ENCODE measurements around the gene PLSCR1. TPM values are rescaled to one million over a fixed set of nuclear protein-coding genes. Genes with fewer than 3 reads are reported as not detected.

Gene PLSCR1, protein sequence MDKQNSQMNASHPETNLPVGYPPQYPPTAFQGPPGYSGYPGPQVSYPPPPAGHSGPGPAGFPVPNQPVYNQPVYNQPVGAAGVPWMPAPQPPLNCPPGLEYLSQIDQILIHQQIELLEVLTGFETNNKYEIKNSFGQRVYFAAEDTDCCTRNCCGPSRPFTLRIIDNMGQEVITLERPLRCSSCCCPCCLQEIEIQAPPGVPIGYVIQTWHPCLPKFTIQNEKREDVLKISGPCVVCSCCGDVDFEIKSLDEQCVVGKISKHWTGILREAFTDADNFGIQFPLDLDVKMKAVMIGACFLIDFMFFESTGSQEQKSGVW
- total RNA-seq: 100 to 1,000 TPM; 416 to 568 TPM

DNA sequence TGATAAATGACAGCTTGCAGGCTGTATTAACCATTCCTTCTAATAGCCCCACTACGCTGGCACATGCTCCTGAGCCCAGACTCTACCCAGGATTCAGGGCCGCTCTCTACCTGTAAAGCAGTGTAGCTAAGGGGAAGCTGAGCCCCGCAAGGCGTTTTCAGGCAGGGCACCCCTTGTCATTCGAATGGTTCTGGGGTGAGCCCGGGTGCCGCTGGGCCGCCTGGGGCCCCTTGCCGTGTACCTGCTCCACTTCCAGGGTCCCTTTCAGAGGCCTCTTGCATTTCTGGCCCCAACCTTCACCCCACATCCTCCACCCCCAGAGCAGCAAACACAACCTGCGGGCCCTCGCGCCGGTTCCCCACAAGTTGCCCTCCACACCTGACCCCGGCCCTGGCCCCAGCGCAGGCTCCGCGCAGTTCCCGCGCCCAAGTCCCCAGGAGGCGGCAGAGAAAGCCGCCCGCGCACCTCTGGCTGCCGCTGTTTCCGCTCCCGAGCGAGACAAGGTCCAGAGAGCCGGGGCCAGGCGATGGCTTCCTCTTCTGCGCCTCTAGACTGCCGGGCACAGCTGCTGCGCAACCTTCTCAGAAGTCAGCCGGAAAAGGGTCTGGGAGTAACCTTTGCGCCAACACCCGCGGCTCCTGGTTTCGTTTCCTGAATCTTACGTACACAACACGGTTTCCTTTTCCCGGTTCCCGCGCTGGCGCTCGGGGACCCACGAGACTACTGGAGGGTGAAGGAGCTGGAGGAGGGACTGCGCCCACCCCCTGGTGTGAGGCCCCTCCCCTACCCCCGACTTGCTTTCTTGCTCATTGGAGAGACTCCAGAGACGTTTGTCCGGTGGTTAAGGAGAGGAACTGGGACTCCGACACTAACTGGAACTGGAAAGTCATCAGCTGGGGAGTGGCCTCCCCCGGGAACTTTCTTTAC, at the start of gene PLSCR1:
Gene PLSCR1, minus strand, starts transcription at position 606 of the 927 bp plus-strand sequence. CDS start 8,055 bp downstream, outside the sequence.

DNA sequence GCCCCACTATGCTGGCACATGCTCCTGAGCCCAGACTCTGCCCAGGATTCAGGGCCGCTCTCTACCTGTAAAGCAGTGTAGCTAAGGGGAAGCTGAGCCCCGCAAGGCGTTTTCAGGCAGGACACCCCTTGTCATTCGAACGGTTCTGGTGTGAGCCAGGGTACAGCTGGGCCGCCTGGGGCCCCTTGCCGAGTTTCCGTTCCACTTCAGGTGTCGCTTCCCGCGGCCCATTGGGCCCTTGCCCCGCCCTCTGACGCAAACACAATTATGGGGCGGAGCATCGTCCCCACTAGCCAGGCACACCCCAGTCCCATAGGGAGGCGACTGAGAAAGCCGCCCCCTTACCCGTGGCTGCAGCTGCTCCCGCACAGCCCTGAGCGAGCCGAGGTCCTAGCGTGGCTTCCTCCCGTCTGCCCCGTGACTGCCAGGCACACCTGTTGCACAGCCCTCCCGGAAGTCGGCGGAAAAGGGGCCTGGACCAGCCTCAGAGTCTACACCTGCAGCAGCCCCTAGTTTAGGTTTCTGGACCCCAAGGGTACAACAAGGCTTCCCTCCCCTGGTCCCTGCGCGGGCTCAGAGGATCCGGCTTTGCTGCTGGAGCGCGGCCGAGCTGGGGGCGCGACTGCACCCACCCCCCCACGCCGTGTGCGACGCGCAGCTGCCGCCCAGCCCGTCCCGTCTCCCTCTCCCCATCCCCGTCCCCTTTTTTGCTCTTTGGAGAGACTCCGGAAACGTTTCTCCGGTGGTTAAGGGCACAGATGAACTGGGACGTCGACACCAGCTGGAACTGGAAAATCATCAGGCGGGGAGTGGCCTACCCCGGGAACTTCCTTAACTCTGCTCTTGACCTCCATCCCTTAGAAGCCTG, 75.0 kb downstream of the PLSCR1 start, which contains the start of gene PLSCR2:
Gene PLSCR2, minus strand, starts transcription at position 412 of the 868 bp plus-strand sequence. CDS start 9,657 bp downstream, outside the sequence.

Small RNA genes within 50 kb of the gene (small RNA-seq; reads per million reads assigned to genes)
- 0 to 0.17 reads per million in 2 donors for gene RNU6-428P

Other genes starting within 250 kb of the PLSCR1 start
- gene PLSCR2, start 75.0 kb downstream of the PLSCR1 start, total RNA-seq: 1 to 10 TPM in 1 of 2 donors, under 1 TPM in 1; 0.33 to 1.0 TPM
- not detected for gene PLSCR5, start 60.7 kb upstream of the PLSCR1 start, total RNA-seq

All from melanocyte of skin (primary cell).